Effector memory CD8-positive, alpha-beta T cell (primary cell): ENCODE data around the gene ADAMTS2.

Experiments used
- ATAC-seq: fragments of 150-1000 bp; cut with Tn5 transposase; replicated peaks from 2 replicates; pipeline ENCODE4 v1.10.0; 2021; ENCODE audit warnings: mild to moderate bottlenecking, moderate library complexity
- DNase-seq, 3 experiments: peaks; one replicate each; pipeline ENCODE4 v3.0.0; 2021
- H3K27ac Mint-ChIP-seq, 2 donors: one replicate each; pipeline ENCODE4 v1.8.0; 2022; ENCODE audit warnings: mild to moderate bottlenecking in 2 of 2, mixed read lengths in 2 of 2, moderate library complexity in 2 of 2
- H3K27me3 Mint-ChIP-seq, 2 donors: one replicate each; pipeline ENCODE4 v1.8.0; 2022; ENCODE audit warnings: mixed read lengths in 2 of 2
- H3K36me3 Mint-ChIP-seq: one replicate; pipeline ENCODE4 v1.8.0; 2022; ENCODE audit warnings: mild to moderate bottlenecking, moderate library complexity, mixed read lengths; ENCODE audit not compliant: insufficient read depth
- H3K4me1 Mint-ChIP-seq, 2 donors: one replicate each; pipeline ENCODE4 v1.8.0; 2022; ENCODE audit warnings: low read depth in 2 of 2, mixed read lengths in 2 of 2
- H3K4me3 Mint-ChIP-seq, 2 donors: one replicate each; pipeline ENCODE4 v1.8.0; 2022; ENCODE audit warnings: mild to moderate bottlenecking in 2 of 2, mixed read lengths in 2 of 2, moderate library complexity in 2 of 2
- H3K9me3 Mint-ChIP-seq, 2 donors: one replicate each; pipeline ENCODE4 v1.8.0; 2022; ENCODE audit warnings: mixed read lengths in 2 of 2

Gene ADAMTS2

GRCh38 chr5:179280095-179280490, 65.2 kb downstream of the ADAMTS2 start:
- DNase-seq (no peak), ATAC-seq (no peak)
- Mint-ChIP-seq H3K9me3 (no peaks in the 10 kb centered on the region), H3K27ac (no peak overlapping the region), H3K4me3 (no peak overlapping the region), H3K4me1 (no peaks in the 10 kb centered on the region), H3K27me3 (peaks cover 0 to 22% of the 10 kb centered on the region in 2 donors), H3K36me3 (no peaks in the 10 kb centered on the region)

- H3K27ac Mint-ChIP-seq: peak overlapping the region in 1 of 2 donors; percentile 39
- no peaks in the 10 kb centered on the region for H3K4me1 Mint-ChIP-seq
- ATAC-seq (no peak), DNase-seq (no peak)
- H3K36me3 Mint-ChIP-seq: no peaks in the 10 kb centered on the region
- H3K9me3 Mint-ChIP-seq: no peaks in the 10 kb centered on the region
- H3K4me3 Mint-ChIP-seq: no peak overlapping the region
- peaks cover 0 to 28% of the 10 kb centered on the region in 2 donors for H3K27me3 Mint-ChIP-seq
Observed at GRCh38 chr5:179279347-179280094, 65.7 kb downstream of the ADAMTS2 start.

- DNase-seq (no peak), ATAC-seq (no peak)
- Mint-ChIP-seq H3K27ac (peak overlapping the region in 1 of 2 donors; percentile 39), H3K4me1 (no peaks in the 10 kb centered on the region), H3K27me3 (peaks cover 0 to 32% of the 10 kb centered on the region in 2 donors), H3K9me3 (no peaks in the 10 kb centered on the region), H3K36me3 (no peaks in the 10 kb centered on the region), H3K4me3 (no peak overlapping the region)
Observed at GRCh38 chr5:179278546-179278945, 66.7 kb downstream of the ADAMTS2 start.

GRCh38 chr5:179278119-179278518, 67.1 kb downstream of the ADAMTS2 start:
- Mint-ChIP-seq H3K27ac (peak overlapping the region in 1 of 2 donors; percentile 39), H3K36me3 (no peaks in the 10 kb centered on the region), H3K4me3 (no peak overlapping the region)

GRCh38 chr5:179276838-179277395, 68.3 kb downstream of the ADAMTS2 start:
- Mint-ChIP-seq H3K9me3 (no peaks in the 10 kb centered on the region), H3K27ac (no peak overlapping the region), H3K36me3 (no peaks in the 10 kb centered on the region), H3K27me3 (peaks cover 0 to 28% of the 10 kb centered on the region in 2 donors), H3K4me3 (no peak overlapping the region), H3K4me1 (no peaks in the 10 kb centered on the region)
- no peak for DNase-seq
- ATAC-seq: no peak

More at GRCh38 chr5:179278119-179278518, 67.1 kb downstream of the ADAMTS2 start:
- DNase-seq (no peak), ATAC-seq (no peak)
- Mint-ChIP-seq H3K4me1 (no peaks in the 10 kb centered on the region), H3K9me3 (no peaks in the 10 kb centered on the region), H3K27me3 (peaks cover 0 to 37% of the 10 kb centered on the region in 2 donors)

GRCh38 chr5:179275941-179276837, 69.1 kb downstream of the ADAMTS2 start:
- DNase-seq (no peak), ATAC-seq (no peak)
- H3K4me1 Mint-ChIP-seq: no peaks in the 10 kb centered on the region
- H3K27me3 Mint-ChIP-seq: peaks cover 0 to 24% of the 10 kb centered on the region in 2 donors
- no peaks in the 10 kb centered on the region for H3K9me3 Mint-ChIP-seq
- no peak overlapping the region for H3K27ac Mint-ChIP-seq
- no peaks in the 10 kb centered on the region for H3K36me3 Mint-ChIP-seq
- no peak overlapping the region for H3K4me3 Mint-ChIP-seq

GRCh38 chr5:179275381-179275878, 69.8 kb downstream of the ADAMTS2 start:
- Mint-ChIP-seq H3K36me3 (no peaks in the 10 kb centered on the region), H3K4me1 (no peaks in the 10 kb centered on the region), H3K4me3 (no peak overlapping the region), H3K27ac (no peak overlapping the region), H3K27me3 (peaks cover 0 to 31% of the 10 kb centered on the region in 2 donors), H3K9me3 (no peaks in the 10 kb centered on the region)
- ATAC-seq: no peak
- DNase-seq: no peak

- no peaks in the 10 kb centered on the region for H3K36me3 Mint-ChIP-seq
- H3K4me1 Mint-ChIP-seq: no peaks in the 10 kb centered on the region
- DNase-seq: no peak
- no peak overlapping the region for H3K27ac Mint-ChIP-seq
- no peak for ATAC-seq
- H3K4me3 Mint-ChIP-seq: no peak overlapping the region
- no peaks in the 10 kb centered on the region for H3K9me3 Mint-ChIP-seq
- peaks cover 6 to 39% of the 10 kb centered on the region in 2 donors for H3K27me3 Mint-ChIP-seq
Observed at GRCh38 chr5:179274321-179275315, 70.6 kb downstream of the ADAMTS2 start.

- Mint-ChIP-seq H3K9me3 (no peaks in the 10 kb centered on the region), H3K4me1 (no peaks in the 10 kb centered on the region), H3K27ac (no peak overlapping the region), H3K36me3 (no peaks in the 10 kb centered on the region), H3K4me3 (no peak overlapping the region), H3K27me3 (peaks cover 6 to 48% of the 10 kb centered on the region in 2 donors)
- ATAC-seq (no peak), DNase-seq (no peak)
Observed at GRCh38 chr5:179273441-179274145, 71.7 kb downstream of the ADAMTS2 start.

GRCh38 chr5:179273073-179273435, 72.2 kb downstream of the ADAMTS2 start:
- Mint-ChIP-seq H3K27me3 (peaks cover 6 to 50% of the 10 kb centered on the region in 2 donors), H3K27ac (no peak overlapping the region), H3K9me3 (no peaks in the 10 kb centered on the region), H3K4me1 (no peaks in the 10 kb centered on the region), H3K4me3 (no peak overlapping the region), H3K36me3 (no peaks in the 10 kb centered on the region)
- no peak for ATAC-seq
- no peak for DNase-seq

- no peaks in the 10 kb centered on the region for H3K4me1 Mint-ChIP-seq
- ATAC-seq (no peak), DNase-seq (no peak)
- H3K27ac Mint-ChIP-seq: no peak overlapping the region
- peaks cover 6 to 50% of the 10 kb centered on the region in 2 donors for H3K27me3 Mint-ChIP-seq
- H3K36me3 Mint-ChIP-seq: no peaks in the 10 kb centered on the region
- no peaks in the 10 kb centered on the region for H3K9me3 Mint-ChIP-seq
- no peak overlapping the region for H3K4me3 Mint-ChIP-seq
Observed at GRCh38 chr5:179272326-179273072, 72.8 kb downstream of the ADAMTS2 start.
